H1 (cell line): ENCODE results near the gene PSD2.

Experiments used
- CEBPB ChIP-seq: IDR thresholded peaks from 2 replicates; pipeline ENCODE4 v1.6.1; 2012; ENCODE audit warnings: low read depth, low read length
- CTCF ChIP-seq, 3 experiments: IDR thresholded peaks; 1 replicate in 2 of 3; 2 replicates in 1 of 3; pipeline versions ENCODE4 v1.5.1 to v1.6.1; 2011; ENCODE audit warnings: low read length in 3 of 3, mild to moderate bottlenecking in 3 of 3, inconsistent platforms in 2 of 3, low read depth in 1 of 3, moderate library complexity in 1 of 3; ENCODE audit not compliant: insufficient read depth in 1 of 3; ENCODE audit errors: control extremely low read depth in 1 of 3
- EP300 ChIP-seq, 2 experiments: IDR thresholded peaks; 1 replicate in 1 of 2; 2 replicates in 1 of 2; pipeline ENCODE4 v1.6.1; 2011 to 2012; ENCODE audit warnings: low read depth in 2 of 2, low read length in 2 of 2, mild to moderate bottlenecking in 2 of 2, borderline replicate concordance in 1 of 2, inconsistent platforms in 1 of 2, moderate library complexity in 1 of 2
- GABPA ChIP-seq: IDR thresholded peaks from 2 replicates; pipeline ENCODE4 v1.6.1; 2011; ENCODE audit warnings: mild to moderate bottlenecking, low read length, moderate library complexity, borderline replicate concordance; ENCODE audit not compliant: insufficient read depth
- JUND ChIP-seq: IDR thresholded peaks from 2 replicates; pipeline ENCODE4 v1.6.1; 2011; ENCODE audit warnings: mild to moderate bottlenecking, improper control_type of control experiment, low read length
- MAFK ChIP-seq: IDR thresholded peaks from 2 replicates; pipeline ENCODE4 v1.6.1; 2012; ENCODE audit warnings: low read depth, mild to moderate bottlenecking, improper control_type of control experiment, low read length
- POLR2A ChIP-seq, 2 experiments: IDR thresholded peaks; 1 replicate in 1 of 2; 2 replicates in 1 of 2; pipeline ENCODE4 v1.6.1; 2011; ENCODE audit warnings: low read depth in 2 of 2, low read length in 2 of 2, mild to moderate bottlenecking in 2 of 2; ENCODE audit errors: control extremely low read depth in 1 of 2
- RAD21 ChIP-seq, 2 experiments: IDR thresholded peaks in 1 of 2; conservative IDR thresholded peaks in 1 of 2; 2 replicates each; pipeline ENCODE4 v1.6.1; 2011; ENCODE audit warnings: low read depth in 2 of 2, low read length in 2 of 2, improper control_type of control experiment in 1 of 2, inconsistent platforms in 1 of 2, mild to moderate bottlenecking in 1 of 2, moderate library complexity in 1 of 2
- TCF12 ChIP-seq: IDR thresholded peaks from 2 replicates; pipeline ENCODE4 v1.6.1; 2011; ENCODE audit warnings: low read depth, mild to moderate bottlenecking, low read length
- TEAD4 ChIP-seq: IDR thresholded peaks from 2 replicates; pipeline ENCODE4 v1.6.1; 2012; ENCODE audit warnings: low read depth, low read length, inconsistent platforms, mixed read lengths
- USF2 ChIP-seq: IDR thresholded peaks from 2 replicates; pipeline ENCODE4 v1.6.1; 2011; ENCODE audit warnings: low read length, improper control_type of control experiment
- YY1 ChIP-seq: IDR thresholded peaks from 2 replicates; pipeline ENCODE4 v1.6.1; 2011; ENCODE audit warnings: low read depth, mild to moderate bottlenecking, low read length
- TF ChIP-seq, protein P1 (sequence below): IDR thresholded peaks from 2 replicates; pipeline ENCODE4 v1.6.1; 2012; ENCODE audit warnings: inconsistent platforms

GRCh38 chr5:139756971-139757370 is 38.6 kb upstream of the PSD2 start:
- TF ChIP-seq TCF12 (no peak), GABPA (no peak), CTCF (IDR thresholded peaks at IDR 0.05; ENCODE audit: control extremely low read depth in 1 of 3, insufficient read depth in 1 of 3, low read depth in 1 of 3, low read length in 3 of 3) (no peak), MAFK (no peak), CEBPB (no peak), JUND (no peak), YY1 (no peak), POLR2A (IDR thresholded peaks at IDR 0.05; ENCODE audit: control extremely low read depth in 1 of 2, low read depth in 2 of 2, low read length in 2 of 2) (no peak), USF2 (no peak), EP300 (IDR thresholded peaks at IDR 0.05; ENCODE audit: borderline replicate concordance in 1 of 2, low read depth in 2 of 2, low read length in 2 of 2) (no peak), RAD21 (IDR thresholded peaks at IDR 0.05 in 1 of 2, conservative IDR thresholded peaks at IDR 0.05 in 1 of 2; ENCODE audit: low read depth in 2 of 2, low read length in 2 of 2) (no peak), TEAD4 (no peak)
- TF ChIP-seq, protein P1, sequence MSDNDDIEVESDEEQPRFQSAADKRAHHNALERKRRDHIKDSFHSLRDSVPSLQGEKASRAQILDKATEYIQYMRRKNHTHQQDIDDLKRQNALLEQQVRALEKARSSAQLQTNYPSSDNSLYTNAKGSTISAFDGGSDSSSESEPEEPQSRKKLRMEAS = no peak
